Esophagus muscularis mucosa (tissue), 4 donors: ENCODE results near the gene CNN3.

ENCODE experiments used
- CTCF ChIP-seq, 3 experiments: fragments of 200-600 bp in 2 of 3; fragments of 450-650 bp in 1 of 3; sonication (generic) in 2 of 3; IDR thresholded peaks; one replicate each; pipeline ENCODE4 v1.5.1; 2017 to 2019; ENCODE audit warnings: antibody characterized with exemption in 3 of 3, mild to moderate bottlenecking in 2 of 3, moderate library complexity in 1 of 3
- EP300 ChIP-seq: sonication (generic); formaldehyde crosslinking; IDR thresholded peaks from one replicate; pipeline ENCODE4 v1.6.1; 2017; ENCODE audit warnings: antibody characterized with exemption
- POLR2A ChIP-seq: fragments of 450-650 bp; IDR thresholded peaks from one replicate; pipeline ENCODE4 v1.6.1; 2017; ENCODE audit warnings: antibody characterized with exemption, moderate library complexity, mild to moderate bottlenecking, low read depth
- POLR2AphosphoS5 ChIP-seq, 2 donors: sonication (generic); formaldehyde crosslinking; IDR thresholded peaks; one replicate each; pipeline ENCODE4 v1.6.1; 2017; ENCODE audit warnings: antibody characterized with exemption in 2 of 2

GRCh38 chr1:94901841-94902240 lies 25.1 kb downstream of the CNN3 start:
- TF ChIP-seq CTCF (IDR thresholded peaks at IDR 0.05), result no peak
- no peak for TF ChIP-seq EP300
- TF ChIP-seq POLR2AphosphoS5 (IDR thresholded peaks at IDR 0.05), result no peak
- TF ChIP-seq POLR2A, result no peak
